Endothelial cell of umbilical vein (primary cell): ENCODE data around the gene TMLHE. TPM values are rescaled to one million over a fixed set of nuclear protein-coding genes. Genes with fewer than 3 reads are reported as not detected.

Experiments used
- BruUV-seq: library from RNA; stranded (reverse); fragments of 400-500 nt; replicated peaks from 2 replicates; lab custom pipeline; 2021; lab: Mats Ljungman, UMichigan
- CTCF ChIA-PET: fragments of 300-600, 350-600 bp; sonication (Branson Sonifier 250); formaldehyde crosslinking; loops from one replicate; lab custom pipeline; 2021; ENCODE audit warnings: antibody characterized with exemption, inconsistent platforms; lab: Charles Lee
- POLR2A ChIA-PET: fragments of 300-600, 350-600 bp; sonication (Branson Sonifier 250); formaldehyde crosslinking; loops from one replicate; lab custom pipeline; 2021; ENCODE audit warnings: antibody characterized with exemption, inconsistent platforms; lab: Charles Lee
- DNase-seq: peaks from one replicate; pipeline ENCODE4 v3.0.0-alpha.2; 2011; ENCODE audit warnings: low read depth, low spot score
- FAIRE-seq: peaks from 2 replicates; lab custom pipeline; 2011; peaks lifted over from hg19 to GRCh38; lab: Jason Lieb, UNC
- H2AFZ ChIP-seq: 2 replicates; pipeline ENCODE4 v1.6.0; 2012; ENCODE audit warnings: low read depth, low read length, control low read depth, inconsistent platforms
- H3K27ac ChIP-seq: 2 replicates; pipeline ENCODE4 v1.5.1; 2011; ENCODE audit warnings: low read depth, mild to moderate bottlenecking, control low read depth, low read length, moderate library complexity; ENCODE audit not compliant: insufficient read depth
- H3K27me3 ChIP-seq, 2 experiments: 2 replicates each; pipeline versions ENCODE4 v1.6.0 to v1.6.1; 2011; ENCODE audit warnings: low read length in 2 of 2, mixed read lengths in 1 of 2; ENCODE audit not compliant: control insufficient read depth in 2 of 2, insufficient read depth in 2 of 2
- H3K36me3 ChIP-seq, 2 experiments: 2 replicates in 1 of 2; 3 replicates in 1 of 2; pipeline ENCODE4 v1.5.1; 2011; ENCODE audit warnings: low read length in 2 of 2, mild to moderate bottlenecking in 1 of 2, moderate library complexity in 1 of 2; ENCODE audit not compliant: control insufficient read depth in 2 of 2, insufficient read depth in 2 of 2; ENCODE audit errors: extremely low read depth in 1 of 2
- H3K4me1 ChIP-seq: 3 replicates; pipeline ENCODE4 v1.5.1; 2011; ENCODE audit warnings: mild to moderate bottlenecking, low read length; ENCODE audit not compliant: control insufficient read depth, insufficient read depth; ENCODE audit errors: extremely low read depth
- H3K4me2 ChIP-seq: 2 replicates; pipeline ENCODE4 v1.6.1; 2011; ENCODE audit warnings: low read length, control low read depth, mixed read lengths; ENCODE audit not compliant: insufficient read depth
- H3K4me3 ChIP-seq, 3 experiments: fragments of 200-600 bp in 1 of 3; sonication (generic), shearing (Covaris generic) in 1 of 3; replicated peaks in 1 of 3; 2 replicates each; pipeline ENCODE4 v1.5.1; 2011 to 2016; ENCODE audit warnings: control low read depth in 3 of 3, low read length in 3 of 3, mild to moderate bottlenecking in 2 of 3, inconsistent platforms in 1 of 3, low read depth in 1 of 3, moderate library complexity in 1 of 3; ENCODE audit not compliant: insufficient read depth in 1 of 3
- H3K79me2 ChIP-seq: 2 replicates; pipeline ENCODE4 v1.6.0; 2012; ENCODE audit warnings: low read length, inconsistent platforms; ENCODE audit not compliant: control insufficient read depth, insufficient read depth
- H3K9ac ChIP-seq: replicated peaks from 2 replicates; pipeline ENCODE3; 2011; ENCODE audit warnings: low read length, control low read depth; ENCODE audit not compliant: insufficient read depth; ENCODE audit errors: extremely low read depth
- H3K9me1 ChIP-seq: replicated peaks from 3 replicates; pipeline ENCODE4 v1.6.0; 2011; ENCODE audit warnings: mild to moderate bottlenecking, low read length; ENCODE audit not compliant: control insufficient read depth, insufficient read depth; ENCODE audit errors: extremely low read depth
- H3K9me3 ChIP-seq: replicated peaks from 2 replicates; pipeline ENCODE4 v1.5.1; 2012; ENCODE audit warnings: low read length, inconsistent platforms; ENCODE audit not compliant: control insufficient read depth, insufficient read depth
- H4K20me1 ChIP-seq: replicated peaks from 2 replicates; pipeline ENCODE3; 2011; ENCODE audit warnings: mild to moderate bottlenecking, low read length; ENCODE audit not compliant: control insufficient read depth, insufficient read depth; ENCODE audit errors: extremely low read depth
- EZH2 ChIP-seq: IDR thresholded peaks from 2 replicates; pipeline ENCODE4 v1.6.1; 2012; ENCODE audit warnings: borderline replicate concordance, low read depth, mild to moderate bottlenecking, moderate library complexity, low read length, inconsistent platforms; ENCODE audit not compliant: severe bottlenecking
- FOS ChIP-seq: IDR thresholded peaks from 2 replicates; pipeline ENCODE4 v1.6.1; 2011; ENCODE audit warnings: mild to moderate bottlenecking, low read length, moderate library complexity, borderline replicate concordance; ENCODE audit not compliant: insufficient read depth
- GATA2 ChIP-seq: IDR thresholded peaks from 2 replicates; pipeline ENCODE4 v1.7.0; 2011; ENCODE audit warnings: low read depth, mild to moderate bottlenecking, moderate library complexity, mixed read lengths, low read length; ENCODE audit not compliant: insufficient read length, insufficient read depth
- JUN ChIP-seq: IDR thresholded peaks from 2 replicates; pipeline ENCODE4 v1.6.1; 2011; ENCODE audit warnings: borderline replicate concordance, low read depth; ENCODE audit not compliant: insufficient read length, insufficient read depth
- MYC ChIP-seq: IDR thresholded peaks from one replicate; pipeline ENCODE4 v1.6.1; 2011; ENCODE audit warnings: mild to moderate bottlenecking, low read depth, low read length
- POLR2A ChIP-seq: IDR thresholded peaks from 2 replicates; pipeline ENCODE4 v1.6.1; 2012; ENCODE audit warnings: low read depth, mild to moderate bottlenecking, control low read depth, low read length
- POLR2AphosphoS5 ChIP-seq: IDR thresholded peaks from 2 replicates; pipeline ENCODE4 v1.6.1; 2012; ENCODE audit warnings: low read depth, mild to moderate bottlenecking, control low read depth, low read length, moderate library complexity; ENCODE audit not compliant: insufficient read depth
- dilution Hi-C: fragments of 300-500 bp; cut with MboI; formaldehyde crosslinking; loops from one replicate; pipeline ENCODE4 v1.15.0; 2019; ENCODE audit warnings: low sequenced_read_pairs; ENCODE audit not compliant: extremely low pct_ligation_motif_present
- intact Hi-C: fragments of 100-400 bp; cut with micrococcal nuclease; formaldehyde crosslinking; loops from one replicate; pipeline ENCODE4 v1.10.0; 2022
- polyA plus RNA-seq, 4 experiments: library from polyadenylated mRNA; depleted of rRNA in 3 of 4; stranded (reverse) in 3 of 4; unstranded in 1 of 4; fragments of >200 nt; gene quantifications; 2 replicates each; pipeline versions ENCODE4 v1.2.1 to v1.2.3, GENCODE V29; 2011 to 2012; ENCODE audit warnings: missing spikeins in 1 of 4
- total RNA-seq: library from RNA; stranded (reverse); gene quantifications from 2 replicates; pipeline ENCODE4 v1.2.3, GENCODE V29; 2021
- TF ChIP-seq, protein P1 (sequence below): IDR thresholded peaks from 2 replicates; pipeline ENCODE4 v1.6.1; 2011; ENCODE audit not compliant: insufficient read depth, insufficient read length
- TF ChIP-seq, protein P2 (sequence below), 2 donors: IDR thresholded peaks; 1 replicate in 1 of 2; 2 replicates in 1 of 2; pipeline ENCODE4 v1.5.1; 2011; ENCODE audit warnings: low read length in 2 of 2, mild to moderate bottlenecking in 2 of 2, moderate library complexity in 2 of 2, control low read depth in 1 of 2, inconsistent platforms in 1 of 2, low read depth in 1 of 2; ENCODE audit not compliant: insufficient read depth in 1 of 2; ENCODE audit errors: extremely low read depth in 1 of 2

TMLHE gene
- total and polyA plus RNA-seq, 2 donors (not counting 3 experiments of a cell fraction or from before 2014, with no cell fraction given): 6.3 to 12.1 TPM

DNA sequence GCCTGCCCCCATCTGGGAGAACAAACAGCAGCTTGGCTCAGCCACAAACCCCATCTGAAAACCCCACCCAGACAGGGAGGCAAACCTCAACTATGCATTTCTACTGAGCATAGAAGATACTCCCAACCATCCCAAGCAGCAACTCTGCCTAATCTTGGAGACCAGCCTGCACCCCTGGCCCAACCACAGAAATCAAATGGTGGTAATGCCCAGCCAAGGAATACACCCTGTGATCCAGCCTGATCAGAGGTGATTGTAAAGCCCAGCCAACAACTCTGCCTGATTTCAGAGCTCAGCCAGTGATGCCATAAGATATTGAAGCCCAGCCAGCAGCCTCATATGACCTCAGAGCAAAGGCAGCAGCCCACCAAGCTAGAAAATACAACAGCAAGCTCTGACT lies 19.8 kb downstream of the TMLHE start:
- FAIRE-seq: no peak
- no peaks in the 10 kb centered on the region for H4K20me1 ChIP-seq
- no peak overlapping the region for H2AFZ ChIP-seq
- H3K27ac ChIP-seq: no peak overlapping the region
- BruUV-seq: no TSS peak
- H3K9me3 ChIP-seq: no peaks in the 10 kb centered on the region
- no peaks in the 10 kb centered on the region for H3K27me3 ChIP-seq
- no peak overlapping the region for H3K9ac ChIP-seq
- TF ChIP-seq, protein P1, sequence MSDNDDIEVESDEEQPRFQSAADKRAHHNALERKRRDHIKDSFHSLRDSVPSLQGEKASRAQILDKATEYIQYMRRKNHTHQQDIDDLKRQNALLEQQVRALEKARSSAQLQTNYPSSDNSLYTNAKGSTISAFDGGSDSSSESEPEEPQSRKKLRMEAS: no peak
- no peak for TF ChIP-seq MYC
- ChIA-PET POLR2A (no interaction called here), CTCF (no interaction called here)
- no peak overlapping the region for H3K4me3 ChIP-seq
- dilution Hi-C loops (no loop called here), intact Hi-C loops (no loop called here)
- no peaks in the 10 kb centered on the region for H3K9me1 ChIP-seq
- no peak for DNase-seq
- H3K4me2 ChIP-seq: no peak overlapping the region
- H3K4me1 ChIP-seq: no peaks in the 10 kb centered on the region
- peaks cover 4% of the 10 kb centered on the region for H3K79me2 ChIP-seq
- H3K36me3 ChIP-seq: no peaks in the 10 kb centered on the region

DNA sequence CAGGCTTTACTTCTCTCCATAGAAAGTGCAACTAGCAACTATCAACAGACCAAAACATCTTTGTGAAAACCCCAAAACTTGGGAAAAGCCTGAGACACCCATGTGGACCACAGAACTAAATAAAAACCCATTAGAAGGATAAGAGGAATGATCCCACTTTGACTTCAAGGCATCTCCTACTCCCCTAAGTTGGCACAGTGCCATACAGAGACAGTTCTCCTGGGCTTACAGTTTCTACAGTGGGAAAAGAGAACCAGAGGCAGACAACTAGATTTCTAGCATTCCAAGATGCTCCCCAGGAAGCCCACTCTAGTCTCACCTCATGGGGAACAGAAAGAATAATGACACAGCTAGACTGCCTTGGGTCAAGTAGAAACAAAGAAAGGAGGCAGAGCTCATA lies 20.4 kb downstream of the TMLHE start:
- intact Hi-C loops: no loop called here
- Histone ChIP-seq H3K4me2 (no peak overlapping the region), H3K27ac (no peak overlapping the region), H3K9me3 (no peaks in the 10 kb centered on the region), H3K79me2 (peaks cover 4% of the 10 kb centered on the region), H3K36me3 (no peaks in the 10 kb centered on the region), H4K20me1 (no peaks in the 10 kb centered on the region), H3K27me3 (no peaks in the 10 kb centered on the region), H2AFZ (no peak overlapping the region), H3K9ac (no peak overlapping the region), H3K4me3 (no peak overlapping the region), H3K4me1 (no peaks in the 10 kb centered on the region), H3K9me1 (no peaks in the 10 kb centered on the region)
- DNase-seq: no peak
- POLR2A ChIA-PET: no interaction called here
- no peak for FAIRE-seq
- TF ChIP-seq, protein P2, sequence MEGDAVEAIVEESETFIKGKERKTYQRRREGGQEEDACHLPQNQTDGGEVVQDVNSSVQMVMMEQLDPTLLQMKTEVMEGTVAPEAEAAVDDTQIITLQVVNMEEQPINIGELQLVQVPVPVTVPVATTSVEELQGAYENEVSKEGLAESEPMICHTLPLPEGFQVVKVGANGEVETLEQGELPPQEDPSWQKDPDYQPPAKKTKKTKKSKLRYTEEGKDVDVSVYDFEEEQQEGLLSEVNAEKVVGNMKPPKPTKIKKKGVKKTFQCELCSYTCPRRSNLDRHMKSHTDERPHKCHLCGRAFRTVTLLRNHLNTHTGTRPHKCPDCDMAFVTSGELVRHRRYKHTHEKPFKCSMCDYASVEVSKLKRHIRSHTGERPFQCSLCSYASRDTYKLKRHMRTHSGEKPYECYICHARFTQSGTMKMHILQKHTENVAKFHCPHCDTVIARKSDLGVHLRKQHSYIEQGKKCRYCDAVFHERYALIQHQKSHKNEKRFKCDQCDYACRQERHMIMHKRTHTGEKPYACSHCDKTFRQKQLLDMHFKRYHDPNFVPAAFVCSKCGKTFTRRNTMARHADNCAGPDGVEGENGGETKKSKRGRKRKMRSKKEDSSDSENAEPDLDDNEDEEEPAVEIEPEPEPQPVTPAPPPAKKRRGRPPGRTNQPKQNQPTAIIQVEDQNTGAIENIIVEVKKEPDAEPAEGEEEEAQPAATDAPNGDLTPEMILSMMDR (IDR thresholded peaks at IDR 0.05; ENCODE audit: extremely low read depth in 1 of 2, insufficient read depth in 1 of 2, low read depth in 1 of 2, low read length in 2 of 2): no peak
- TF ChIP-seq GATA2 (no peak), FOS (no peak), POLR2A (no peak), EZH2 (no peak), MYC (no peak), POLR2AphosphoS5 (no peak), JUN (no peak)
- TF ChIP-seq, protein P1: no peak
- dilution Hi-C loops: no loop called here
- CTCF ChIA-PET: no interaction called here
- BruUV-seq: no TSS peak
